HEK293 (cell line): ENCODE data around the gene TOR1A.

Experiments
- ATF2 ChIP-seq: fragments of 450-650 bp; formaldehyde crosslinking; IDR thresholded peaks from 2 replicates; pipeline ENCODE4 v1.5.1; 2016; ENCODE audit warnings: missing biosample characterization, missing genetic modification characterization, low read depth
- GLI4 ChIP-seq: fragments of 450-650 bp; formaldehyde crosslinking; IDR thresholded peaks from 2 replicates; pipeline ENCODE4 v1.5.1; 2016; ENCODE audit warnings: missing biosample characterization, missing genetic modification characterization
- KLF17 ChIP-seq: fragments of 450-650 bp; formaldehyde crosslinking; IDR thresholded peaks from 2 replicates; pipeline ENCODE4 v1.5.1; 2016; ENCODE audit warnings: missing biosample characterization, missing genetic modification characterization
- KLF8 ChIP-seq: fragments of 450-650 bp; formaldehyde crosslinking; IDR thresholded peaks from 2 replicates; pipeline ENCODE4 v1.5.1; 2016; ENCODE audit warnings: missing biosample characterization, missing genetic modification characterization
- PRDM1 ChIP-seq: fragments of 450-650 bp; formaldehyde crosslinking; IDR thresholded peaks from 2 replicates; pipeline ENCODE4; 2016; ENCODE audit warnings: missing biosample characterization, missing genetic modification characterization
- SALL2 ChIP-seq: fragments of 450-650 bp; formaldehyde crosslinking; IDR thresholded peaks from 2 replicates; pipeline ENCODE4 v1.5.0; 2017; ENCODE audit warnings: missing biosample characterization, mild to moderate bottlenecking, missing genetic modification characterization, borderline replicate concordance
- SCRT2 ChIP-seq: fragments of 450-650 bp; formaldehyde crosslinking; IDR thresholded peaks from 2 replicates; pipeline ENCODE4 v1.5.1; 2016; ENCODE audit warnings: missing biosample characterization, missing genetic modification characterization
- SETDB1 ChIP-seq: IDR thresholded peaks from one replicate; pipeline ENCODE4 v1.6.1; 2017; ENCODE audit warnings: mild to moderate bottlenecking, low read length, moderate library complexity, mixed read lengths; ENCODE audit not compliant: insufficient read length
- SP2 ChIP-seq: fragments of 450-650 bp; formaldehyde crosslinking; IDR thresholded peaks from 2 replicates; pipeline ENCODE4 v1.5.1; 2016; ENCODE audit warnings: missing biosample characterization, missing genetic modification characterization
- WT1 ChIP-seq: fragments of 450-650 bp; formaldehyde crosslinking; IDR thresholded peaks from 2 replicates; pipeline ENCODE4 v1.5.1; 2016; ENCODE audit warnings: missing biosample characterization, missing genetic modification characterization
- ZBTB17 ChIP-seq: fragments of 450-650 bp; formaldehyde crosslinking; IDR thresholded peaks from 2 replicates; pipeline ENCODE4 v1.5.1; 2016; ENCODE audit warnings: missing biosample characterization, missing genetic modification characterization
- ZFP3 ChIP-seq: fragments of 450-650 bp; formaldehyde crosslinking; IDR thresholded peaks from 2 replicates; pipeline ENCODE4 v1.5.1; 2016; ENCODE audit warnings: low read depth, missing biosample characterization, missing genetic modification characterization
- ZNF121 ChIP-seq: fragments of 450-650 bp; formaldehyde crosslinking; IDR thresholded peaks from 2 replicates; pipeline ENCODE4 v1.5.1; 2016; ENCODE audit warnings: missing biosample characterization, missing genetic modification characterization
- ZNF157 ChIP-seq: fragments of 450-650 bp; formaldehyde crosslinking; IDR thresholded peaks from 2 replicates; pipeline ENCODE4 v1.5.1; 2016; ENCODE audit warnings: missing biosample characterization, missing genetic modification characterization
- ZNF175 ChIP-seq: fragments of 450-650 bp; formaldehyde crosslinking; IDR thresholded peaks from 2 replicates; pipeline ENCODE4 v1.5.1; 2016; ENCODE audit warnings: missing biosample characterization, missing genetic modification characterization
- ZNF184 ChIP-seq: fragments of 450-650 bp; IDR thresholded peaks from 2 replicates; pipeline ENCODE4 v1.5.1; 2018; ENCODE audit warnings: missing biosample characterization, mild to moderate bottlenecking, missing genetic modification characterization
- ZNF202 ChIP-seq: fragments of 450-650 bp; formaldehyde crosslinking; IDR thresholded peaks from 2 replicates; pipeline ENCODE4 v1.5.1; 2016; ENCODE audit warnings: missing biosample characterization, missing genetic modification characterization, borderline replicate concordance
- ZNF211 ChIP-seq: fragments of 450-650 bp; formaldehyde crosslinking; IDR thresholded peaks from 2 replicates; pipeline ENCODE4 v1.5.1; 2016; ENCODE audit warnings: low read depth, missing biosample characterization, missing genetic modification characterization
- ZNF214 ChIP-seq: fragments of 450-650 bp; formaldehyde crosslinking; IDR thresholded peaks from 2 replicates; pipeline ENCODE4 v1.5.1; 2017; ENCODE audit warnings: missing biosample characterization, mild to moderate bottlenecking, missing genetic modification characterization, borderline replicate concordance
- ZNF335 ChIP-seq: fragments of 450-650 bp; formaldehyde crosslinking; conservative IDR thresholded peaks from 2 replicates; pipeline ENCODE4 v1.5.1; 2016; ENCODE audit warnings: missing biosample characterization, missing genetic modification characterization
- ZNF433 ChIP-seq: fragments of 450-650 bp; formaldehyde crosslinking; IDR thresholded peaks from 2 replicates; pipeline ENCODE4 v1.5.1; 2016; ENCODE audit warnings: missing biosample characterization, missing genetic modification characterization, low read depth
- ZNF510 ChIP-seq: fragments of 450-650 bp; formaldehyde crosslinking; IDR thresholded peaks from 2 replicates; pipeline ENCODE4 v1.5.1; 2018; ENCODE audit warnings: mild to moderate bottlenecking, missing genetic modification characterization, missing biosample characterization; ENCODE audit not compliant: insufficient replicate concordance
- ZNF544 ChIP-seq: fragments of 450-650 bp; formaldehyde crosslinking; IDR thresholded peaks from 2 replicates; pipeline ENCODE4 v1.5.0; 2017; ENCODE audit warnings: missing biosample characterization, missing genetic modification characterization
- ZNF560 ChIP-seq: fragments of 450-650 bp; formaldehyde crosslinking; IDR thresholded peaks from 2 replicates; pipeline ENCODE4 v1.5.1; 2017; ENCODE audit warnings: missing biosample characterization, missing genetic modification characterization, borderline replicate concordance
- ZNF664 ChIP-seq: fragments of 450-650 bp; formaldehyde crosslinking; IDR thresholded peaks from 2 replicates; pipeline ENCODE4 v1.5.1; 2016; ENCODE audit warnings: missing biosample characterization, missing genetic modification characterization
- ZNF677 ChIP-seq: fragments of 450-650 bp; IDR thresholded peaks from 2 replicates; pipeline ENCODE4 v1.5.0; 2018; ENCODE audit warnings: missing biosample characterization, mild to moderate bottlenecking, missing genetic modification characterization, moderate library complexity
- ZNF777 ChIP-seq: fragments of 450-650 bp; formaldehyde crosslinking; IDR thresholded peaks from 2 replicates; pipeline ENCODE4 v1.5.1; 2017; ENCODE audit warnings: missing biosample characterization, missing genetic modification characterization, borderline replicate concordance
- ZNF830 ChIP-seq: fragments of 450-650 bp; IDR thresholded peaks from 2 replicates; pipeline ENCODE4 v1.5.0; 2018; ENCODE audit warnings: missing biosample characterization, missing genetic modification characterization, low read depth, mild to moderate bottlenecking, moderate library complexity
- TF ChIP-seq, protein P1 (sequence below): fragments of 450-650 bp; formaldehyde crosslinking; IDR thresholded peaks from 2 replicates; pipeline ENCODE4 v1.5.1; 2016; ENCODE audit warnings: missing biosample characterization, missing genetic modification characterization
- TF ChIP-seq, protein P2 (sequence below): fragments of 450-650 bp; formaldehyde crosslinking; IDR thresholded peaks from 2 replicates; pipeline ENCODE4 v1.5.1; 2017; ENCODE audit warnings: missing biosample characterization, missing genetic modification characterization
- TF ChIP-seq, protein P3 (sequence below): fragments of 450-650 bp; formaldehyde crosslinking; IDR thresholded peaks from 2 replicates; pipeline ENCODE4 v1.5.1; 2016; ENCODE audit warnings: missing biosample characterization, missing genetic modification characterization

TOR1A gene

GRCh38 chr9:129776938-129777768 lies 46.8 kb downstream of the TOR1A start (continued):
- TF ChIP-seq, protein P1, sequence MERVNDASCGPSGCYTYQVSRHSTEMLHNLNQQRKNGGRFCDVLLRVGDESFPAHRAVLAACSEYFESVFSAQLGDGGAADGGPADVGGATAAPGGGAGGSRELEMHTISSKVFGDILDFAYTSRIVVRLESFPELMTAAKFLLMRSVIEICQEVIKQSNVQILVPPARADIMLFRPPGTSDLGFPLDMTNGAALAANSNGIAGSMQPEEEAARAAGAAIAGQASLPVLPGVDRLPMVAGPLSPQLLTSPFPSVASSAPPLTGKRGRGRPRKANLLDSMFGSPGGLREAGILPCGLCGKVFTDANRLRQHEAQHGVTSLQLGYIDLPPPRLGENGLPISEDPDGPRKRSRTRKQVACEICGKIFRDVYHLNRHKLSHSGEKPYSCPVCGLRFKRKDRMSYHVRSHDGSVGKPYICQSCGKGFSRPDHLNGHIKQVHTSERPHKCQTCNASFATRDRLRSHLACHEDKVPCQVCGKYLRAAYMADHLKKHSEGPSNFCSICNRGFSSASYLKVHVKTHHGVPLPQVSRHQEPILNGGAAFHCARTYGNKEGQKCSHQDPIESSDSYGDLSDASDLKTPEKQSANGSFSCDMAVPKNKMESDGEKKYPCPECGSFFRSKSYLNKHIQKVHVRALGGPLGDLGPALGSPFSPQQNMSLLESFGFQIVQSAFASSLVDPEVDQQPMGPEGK (tag by site-specific recombination), result peak; percentile 84
- TF ChIP-seq ZNF544 (tag by site-specific recombination), result no peak
- TF ChIP-seq ZNF121, result no peak
- TF ChIP-seq ZNF184, result peak; percentile 78; the same call in 1 of the 2 replicates
- TF ChIP-seq GLI4 (tag by site-specific recombination), result 0 out of 2 replicates have a peak, but pooled peaks have one; percentile 27
- TF ChIP-seq ZNF157 (tag by site-specific recombination), result no peak
- peak; percentile 81 for TF ChIP-seq WT1
- no peak for TF ChIP-seq ZNF202 (tag by site-specific recombination)
- TF ChIP-seq ZNF510 (tag by site-specific recombination), result no peak
- peak; percentile 33; the same call in 1 of the 2 replicates for TF ChIP-seq SP2 (tag by site-specific recombination)
- TF ChIP-seq ZNF664 (tag by site-specific recombination), result no peak
- TF ChIP-seq ZFP3 (tag by site-specific recombination), result no peak
- TF ChIP-seq ZNF211 (tag by site-specific recombination), result no peak
- TF ChIP-seq ZNF777 (tag by site-specific recombination), result no peak
- peak; percentile 99 for TF ChIP-seq ATF2 (tag by site-specific recombination)
- no peak for TF ChIP-seq ZNF214 (tag by site-specific recombination)
- TF ChIP-seq, protein P2, sequence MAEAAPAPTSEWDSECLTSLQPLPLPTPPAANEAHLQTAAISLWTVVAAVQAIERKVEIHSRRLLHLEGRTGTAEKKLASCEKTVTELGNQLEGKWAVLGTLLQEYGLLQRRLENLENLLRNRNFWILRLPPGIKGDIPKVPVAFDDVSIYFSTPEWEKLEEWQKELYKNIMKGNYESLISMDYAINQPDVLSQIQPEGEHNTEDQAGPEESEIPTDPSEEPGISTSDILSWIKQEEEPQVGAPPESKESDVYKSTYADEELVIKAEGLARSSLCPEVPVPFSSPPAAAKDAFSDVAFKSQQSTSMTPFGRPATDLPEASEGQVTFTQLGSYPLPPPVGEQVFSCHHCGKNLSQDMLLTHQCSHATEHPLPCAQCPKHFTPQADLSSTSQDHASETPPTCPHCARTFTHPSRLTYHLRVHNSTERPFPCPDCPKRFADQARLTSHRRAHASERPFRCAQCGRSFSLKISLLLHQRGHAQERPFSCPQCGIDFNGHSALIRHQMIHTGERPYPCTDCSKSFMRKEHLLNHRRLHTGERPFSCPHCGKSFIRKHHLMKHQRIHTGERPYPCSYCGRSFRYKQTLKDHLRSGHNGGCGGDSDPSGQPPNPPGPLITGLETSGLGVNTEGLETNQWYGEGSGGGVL (tag by site-specific recombination), result peak; percentile 72
- TF ChIP-seq, protein P3, sequence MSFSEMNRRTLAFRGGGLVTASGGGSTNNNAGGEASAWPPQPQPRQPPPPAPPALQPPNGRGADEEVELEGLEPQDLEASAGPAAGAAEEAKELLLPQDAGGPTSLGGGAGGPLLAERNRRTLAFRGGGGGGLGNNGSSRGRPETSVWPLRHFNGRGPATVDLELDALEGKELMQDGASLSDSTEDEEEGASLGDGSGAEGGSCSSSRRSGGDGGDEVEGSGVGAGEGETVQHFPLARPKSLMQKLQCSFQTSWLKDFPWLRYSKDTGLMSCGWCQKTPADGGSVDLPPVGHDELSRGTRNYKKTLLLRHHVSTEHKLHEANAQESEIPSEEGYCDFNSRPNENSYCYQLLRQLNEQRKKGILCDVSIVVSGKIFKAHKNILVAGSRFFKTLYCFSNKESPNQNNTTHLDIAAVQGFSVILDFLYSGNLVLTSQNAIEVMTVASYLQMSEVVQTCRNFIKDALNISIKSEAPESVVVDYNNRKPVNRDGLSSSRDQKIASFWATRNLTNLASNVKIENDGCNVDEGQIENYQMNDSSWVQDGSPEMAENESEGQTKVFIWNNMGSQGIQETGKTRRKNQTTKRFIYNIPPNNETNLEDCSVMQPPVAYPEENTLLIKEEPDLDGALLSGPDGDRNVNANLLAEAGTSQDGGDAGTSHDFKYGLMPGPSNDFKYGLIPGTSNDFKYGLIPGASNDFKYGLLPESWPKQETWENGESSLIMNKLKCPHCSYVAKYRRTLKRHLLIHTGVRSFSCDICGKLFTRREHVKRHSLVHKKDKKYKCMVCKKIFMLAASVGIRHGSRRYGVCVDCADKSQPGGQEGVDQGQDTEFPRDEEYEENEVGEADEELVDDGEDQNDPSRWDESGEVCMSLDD (tag by site-specific recombination), result 0 out of 2 replicates have a peak, but pooled peaks have one; percentile 69
- TF ChIP-seq ZBTB17, result peak; percentile 81
- peak; percentile 99 for TF ChIP-seq ZNF335
- no peak for TF ChIP-seq SETDB1
- no peak for TF ChIP-seq SALL2
- no peak for TF ChIP-seq ZNF560 (tag by site-specific recombination)
- no peak for TF ChIP-seq ZNF175 (tag by site-specific recombination)
- TF ChIP-seq SCRT2 (tag by site-specific recombination), result no peak
- no peak for TF ChIP-seq PRDM1 (tag by site-specific recombination)
- TF ChIP-seq ZNF433 (tag by site-specific recombination), result no peak
- peak; percentile 81; the same call in 1 of the 2 replicates for TF ChIP-seq KLF8 (tag by site-specific recombination)
- no peak for TF ChIP-seq ZNF830
- TF ChIP-seq ZNF677, result no peak
- TF ChIP-seq KLF17 (tag by site-specific recombination), result peak; percentile 96; the same call in 1 of the 2 replicates
